Duodenal mucosa (tissue), 2 donors: ENCODE measurements around the gene EHD4.

ENCODE experiments used
- H3K27ac ChIP-seq: one replicate; pipeline ENCODE4 v1.7.0; 2013; ENCODE audit warnings: low read depth, low read length
- H3K27me3 ChIP-seq, 2 donors: one replicate each; pipeline ENCODE4 v1.7.0; 2013; ENCODE audit warnings: low read length in 2 of 2, control low read depth in 1 of 2; ENCODE audit not compliant: insufficient read depth in 2 of 2, control insufficient read depth in 1 of 2
- H3K36me3 ChIP-seq, 2 donors: one replicate each; pipeline ENCODE4 v1.7.0; 2013; ENCODE audit warnings: low read length in 2 of 2, control low read depth in 1 of 2; ENCODE audit not compliant: insufficient read depth in 2 of 2, control insufficient read depth in 1 of 2
- H3K4me1 ChIP-seq, 2 donors: one replicate each; pipeline ENCODE4 v1.7.0; 2013; ENCODE audit warnings: low read length in 2 of 2, control low read depth in 1 of 2; ENCODE audit not compliant: insufficient read depth in 2 of 2, control insufficient read depth in 1 of 2
- H3K4me3 ChIP-seq, 2 donors: one replicate each; pipeline ENCODE4 v1.7.0; 2013; ENCODE audit warnings: low read length in 2 of 2, low read depth in 1 of 2
- H3K9ac ChIP-seq, 2 donors: one replicate each; pipeline ENCODE4 v1.7.0; 2013; ENCODE audit warnings: low read length in 2 of 2, low read depth in 1 of 2
- H3K9me3 ChIP-seq, 2 donors: one replicate each; pipeline ENCODE4 v1.7.0; 2013; ENCODE audit warnings: low read length in 2 of 2, control low read depth in 1 of 2; ENCODE audit not compliant: control insufficient read depth in 1 of 2

Gene EHD4

DNA sequence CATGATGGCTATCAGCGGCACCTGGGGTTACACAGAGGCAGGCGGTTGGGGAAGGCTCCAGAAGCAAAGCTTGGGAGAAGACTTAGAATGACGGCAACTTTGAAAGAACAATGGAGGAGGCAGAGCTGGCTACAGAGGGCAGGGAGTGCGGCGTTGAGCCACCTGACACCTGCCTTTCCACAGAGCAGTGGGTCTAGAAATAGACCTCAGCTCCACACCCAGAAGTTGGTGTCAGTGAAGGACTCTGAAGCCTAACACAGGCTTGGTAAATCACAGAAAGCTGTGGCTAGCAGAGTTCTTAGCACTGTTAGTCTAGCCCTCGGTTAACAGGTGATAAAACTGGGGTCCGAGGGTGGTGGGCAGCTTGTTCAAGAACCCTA is 23.1 kb upstream of the EHD4 start:
- Histone ChIP-seq H3K4me1 (no peaks in the 10 kb centered on the region), H3K9me3 (no peaks in the 10 kb centered on the region), H3K36me3 (no peaks in the 10 kb centered on the region), H3K27ac (no peak overlapping the region), H3K9ac (no peak overlapping the region), H3K27me3 (no peaks in the 10 kb centered on the region), H3K4me3 (no peak overlapping the region)

DNA sequence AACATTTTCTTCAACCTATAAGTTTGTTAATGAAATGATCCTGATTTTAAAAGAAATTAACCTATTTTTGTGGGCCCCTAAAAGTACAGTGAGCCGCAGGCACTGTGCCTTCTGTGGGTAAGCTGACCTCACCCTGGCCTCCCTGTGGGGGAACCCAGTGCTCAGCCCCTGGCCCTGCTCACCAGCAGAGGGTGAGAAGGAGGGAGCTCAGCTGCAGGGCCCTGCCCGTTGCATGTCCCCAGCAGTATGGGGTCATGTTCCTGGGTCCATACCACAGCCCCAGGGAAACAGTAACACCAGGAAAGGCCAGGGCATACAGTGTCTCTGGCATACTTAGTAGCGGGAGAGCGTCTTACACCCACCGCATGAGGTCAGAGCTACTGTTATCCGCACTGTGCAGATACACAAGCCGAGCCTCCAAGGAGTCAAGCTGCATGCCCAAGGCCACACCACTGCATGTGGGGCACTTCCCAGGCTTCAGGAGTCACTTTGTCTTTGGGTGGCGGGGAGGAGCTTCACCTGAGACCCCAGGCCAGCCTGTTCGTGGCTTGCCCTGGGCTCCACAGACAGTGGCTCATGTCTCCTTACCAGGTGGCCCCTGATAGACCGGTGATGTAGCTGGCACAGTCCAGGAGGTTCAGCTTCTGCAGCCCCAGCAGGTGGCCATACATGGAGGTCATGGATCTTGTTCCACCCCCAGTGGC is 22.6 kb upstream of the EHD4 start:
- H3K9me3 ChIP-seq: no peaks in the 10 kb centered on the region
- no peak overlapping the region for H3K9ac ChIP-seq
- no peak overlapping the region for H3K27ac ChIP-seq
- no peaks in the 10 kb centered on the region for H3K4me1 ChIP-seq
- no peaks in the 10 kb centered on the region for H3K36me3 ChIP-seq
- H3K27me3 ChIP-seq: no peaks in the 10 kb centered on the region
- no peak overlapping the region for H3K4me3 ChIP-seq

DNA sequence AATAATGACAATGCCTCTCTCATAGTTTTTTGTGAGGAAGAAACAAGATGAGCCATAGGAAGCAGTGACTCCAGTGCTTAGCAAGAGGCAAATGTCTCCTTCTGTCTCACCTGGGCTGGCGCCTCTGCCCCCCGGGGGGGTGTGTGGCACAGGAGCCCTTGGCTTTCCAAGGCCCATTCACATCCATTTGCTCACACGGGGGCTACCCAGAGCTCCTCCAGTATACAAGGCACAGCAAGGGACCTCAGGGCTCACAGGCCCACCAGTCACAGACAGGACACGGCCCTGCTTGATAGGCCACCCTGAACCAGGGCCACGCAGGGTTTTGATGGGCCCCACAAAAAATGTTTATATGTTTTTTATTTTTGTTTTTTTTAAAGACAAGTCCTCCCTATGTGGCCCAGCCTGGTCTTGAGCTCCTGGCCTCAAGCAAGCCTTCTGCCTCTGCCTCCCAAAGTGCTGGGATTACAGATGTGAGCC is 21.9 kb upstream of the EHD4 start:
- Histone ChIP-seq H3K4me1 (no peaks in the 10 kb centered on the region), H3K27ac (no peak overlapping the region), H3K36me3 (no peaks in the 10 kb centered on the region), H3K9me3 (no peaks in the 10 kb centered on the region), H3K27me3 (no peaks in the 10 kb centered on the region), H3K4me3 (no peak overlapping the region), H3K9ac (no peak overlapping the region)

DNA sequence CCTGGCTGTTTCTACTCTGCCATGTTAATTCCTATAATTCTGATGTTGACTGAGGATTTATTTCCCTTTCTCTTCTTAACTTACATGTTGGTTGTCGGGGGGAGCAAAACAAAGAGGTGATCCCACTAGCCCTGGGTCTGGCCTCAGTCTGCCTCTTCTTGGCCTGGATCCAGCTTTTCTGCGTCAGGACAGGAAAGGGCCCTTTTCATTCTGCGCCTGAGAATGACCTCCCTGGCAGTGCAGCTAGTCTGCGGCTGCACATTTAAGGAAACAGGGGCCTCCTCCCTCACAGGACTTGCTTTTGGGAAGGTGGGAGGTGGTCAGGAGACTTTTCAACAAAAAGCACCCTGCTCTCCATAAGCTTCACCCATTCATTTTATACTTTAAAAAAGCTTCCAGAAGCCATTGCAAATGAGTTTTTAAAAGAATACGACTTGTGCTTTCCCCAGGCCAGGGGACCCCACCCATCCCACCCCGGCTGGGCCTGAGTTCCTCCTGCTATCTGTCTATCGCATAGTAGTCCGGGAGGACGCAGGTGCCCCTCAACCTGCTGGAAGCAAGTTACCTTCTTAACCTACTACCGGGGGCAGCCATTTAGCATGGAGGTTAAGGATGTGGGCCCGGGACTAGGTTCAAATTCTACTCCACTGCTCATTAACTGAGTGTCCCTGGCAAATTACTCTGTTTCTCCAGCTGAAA is 21.3 kb upstream of the EHD4 start:
- Histone ChIP-seq H3K36me3 (no peaks in the 10 kb centered on the region), H3K27ac (no peak overlapping the region), H3K9me3 (no peaks in the 10 kb centered on the region), H3K27me3 (no peaks in the 10 kb centered on the region), H3K9ac (no peak overlapping the region), H3K4me1 (no peaks in the 10 kb centered on the region), H3K4me3 (no peak overlapping the region)

DNA sequence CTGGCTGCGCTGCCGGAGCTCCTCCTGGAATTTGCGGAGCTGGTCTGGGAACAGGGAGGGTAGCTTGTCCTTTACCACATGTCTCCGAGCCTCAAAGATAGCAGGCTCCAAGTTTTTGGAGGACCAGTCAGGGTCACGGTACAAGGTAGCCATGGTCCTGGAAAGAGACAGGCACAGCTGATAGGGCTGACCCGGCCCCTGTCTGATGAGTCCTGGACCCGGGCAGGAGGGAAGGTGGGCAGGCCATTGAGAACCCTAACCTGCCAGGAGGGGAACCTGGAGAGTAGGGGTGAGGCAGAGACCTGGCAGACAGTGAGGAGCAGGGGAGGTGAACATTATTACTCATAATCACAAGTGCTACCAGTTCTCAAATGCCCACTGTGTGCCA is 20.4 kb upstream of the EHD4 start:
- no peak overlapping the region for H3K4me3 ChIP-seq
- H3K9ac ChIP-seq: no peak overlapping the region
- H3K27me3 ChIP-seq: no peaks in the 10 kb centered on the region
- no peaks in the 10 kb centered on the region for H3K4me1 ChIP-seq
- no peaks in the 10 kb centered on the region for H3K9me3 ChIP-seq
- no peaks in the 10 kb centered on the region for H3K36me3 ChIP-seq
- no peak overlapping the region for H3K27ac ChIP-seq

DNA sequence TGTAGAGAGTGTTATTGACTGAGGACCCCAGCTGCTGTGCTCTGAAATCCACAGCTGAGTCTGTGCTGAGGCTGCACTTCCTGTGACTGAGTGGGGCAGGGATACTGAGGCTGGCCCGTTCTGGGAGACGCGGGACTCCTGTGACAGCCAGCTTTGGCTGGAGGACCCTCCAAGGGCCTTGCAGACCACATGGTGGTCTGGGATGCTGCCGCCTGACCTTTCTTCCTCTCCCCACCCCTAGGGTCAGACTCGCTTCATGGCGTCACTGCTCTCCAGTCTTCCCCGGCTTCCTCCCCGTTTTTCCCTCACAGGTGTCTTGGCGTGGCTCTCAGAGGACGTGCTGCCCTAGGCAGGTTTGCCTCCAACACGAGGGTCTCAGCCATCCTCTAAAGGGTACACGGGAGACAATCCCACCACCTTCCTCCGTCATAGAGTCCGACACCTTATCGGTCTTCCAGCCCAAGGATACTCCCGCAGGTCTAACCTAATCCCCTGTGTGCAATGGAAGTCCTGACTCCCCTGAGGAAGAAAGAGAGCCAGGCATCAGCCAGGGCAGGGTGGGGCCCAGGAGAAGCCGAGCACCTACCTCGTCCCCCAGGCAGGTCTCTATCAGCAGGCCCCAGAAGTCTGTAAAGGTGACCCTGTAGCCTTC is 19.9 kb upstream of the EHD4 start:
- H3K9ac ChIP-seq: no peak overlapping the region
- H3K9me3 ChIP-seq: no peaks in the 10 kb centered on the region
- no peak overlapping the region for H3K4me3 ChIP-seq
- no peak overlapping the region for H3K27ac ChIP-seq
- no peaks in the 10 kb centered on the region for H3K36me3 ChIP-seq
- no peaks in the 10 kb centered on the region for H3K4me1 ChIP-seq
- no peaks in the 10 kb centered on the region for H3K27me3 ChIP-seq

DNA sequence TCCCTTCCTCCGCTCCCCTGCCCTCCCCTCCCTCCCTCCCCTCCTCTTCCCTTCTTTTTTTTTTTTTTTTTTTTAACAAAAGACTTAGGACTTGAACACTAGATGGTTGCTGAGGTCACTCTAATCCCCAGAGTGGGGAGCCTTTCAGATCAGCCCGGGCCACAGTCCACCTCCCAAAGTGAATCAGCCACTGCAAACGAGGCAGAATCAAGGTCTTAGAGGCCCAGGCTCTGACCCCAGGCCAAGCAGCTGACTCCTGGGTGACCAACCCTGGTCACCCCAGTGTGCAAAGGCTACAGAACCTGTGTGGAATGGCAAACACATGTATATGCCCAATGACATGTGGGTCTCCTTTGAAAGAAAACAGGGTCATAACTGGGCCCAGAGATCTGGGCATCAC is 18.3 kb upstream of the EHD4 start:
- Histone ChIP-seq H3K4me3 (no peak overlapping the region), H3K4me1 (no peaks in the 10 kb centered on the region), H3K27ac (no peak overlapping the region), H3K27me3 (no peaks in the 10 kb centered on the region), H3K9me3 (no peaks in the 10 kb centered on the region), H3K36me3 (no peaks in the 10 kb centered on the region), H3K9ac (no peak overlapping the region)

DNA sequence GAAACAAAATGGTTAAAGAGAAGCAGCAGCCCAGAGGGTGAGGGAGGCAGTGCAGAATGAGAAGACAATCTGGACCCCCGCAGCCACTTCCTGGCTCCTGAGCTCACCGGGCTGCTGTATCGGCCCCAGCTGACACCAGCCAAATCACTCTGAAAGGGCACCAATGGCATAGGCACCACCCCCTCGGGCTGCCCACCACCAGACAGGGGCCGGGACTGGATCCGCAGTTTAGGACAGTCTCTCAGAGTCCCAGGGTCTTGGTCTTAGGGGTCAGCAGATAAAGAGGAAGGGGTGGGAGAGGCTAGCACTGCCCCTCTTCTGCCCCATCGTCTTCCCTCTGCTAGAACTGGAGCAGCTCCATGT is 17.9 kb upstream of the EHD4 start:
- Histone ChIP-seq H3K9me3 (no peaks in the 10 kb centered on the region), H3K4me1 (no peaks in the 10 kb centered on the region), H3K4me3 (no peak overlapping the region), H3K27ac (no peak overlapping the region), H3K27me3 (no peaks in the 10 kb centered on the region), H3K9ac (no peak overlapping the region), H3K36me3 (no peaks in the 10 kb centered on the region)

DNA sequence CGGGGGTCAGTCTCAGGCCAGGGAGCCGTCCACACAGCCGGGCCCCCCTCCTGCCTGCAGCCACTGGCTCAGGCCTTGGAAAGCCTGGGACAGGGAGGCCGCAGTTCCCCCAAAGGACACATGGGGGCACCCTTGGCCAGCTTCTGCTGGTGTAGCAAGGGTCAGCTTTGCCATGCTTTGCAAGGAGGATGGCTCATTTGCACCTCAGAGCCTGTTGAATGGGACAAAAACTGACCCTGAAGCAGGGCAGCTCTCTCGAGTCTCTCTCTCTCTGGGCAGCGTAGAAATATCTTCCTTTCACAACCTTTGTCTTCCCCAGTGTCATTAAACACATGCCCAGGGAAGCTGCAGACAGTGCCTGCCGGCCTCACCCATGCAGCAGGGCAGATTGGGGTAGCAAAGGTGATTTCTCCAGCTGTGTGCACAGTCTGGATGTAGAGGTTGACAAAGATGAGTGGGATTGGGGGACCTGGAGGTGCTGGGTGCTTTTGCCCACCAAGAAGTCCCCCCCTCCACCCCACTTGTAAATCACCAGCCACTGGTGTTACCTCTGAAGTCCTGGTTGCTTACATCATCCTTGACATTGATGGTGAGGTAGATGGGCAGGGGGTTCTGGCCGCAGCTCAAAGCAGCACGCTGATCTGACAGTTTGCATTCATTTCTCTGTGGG is 17.4 kb upstream of the EHD4 start:
- H3K27me3 ChIP-seq: no peaks in the 10 kb centered on the region
- H3K9ac ChIP-seq: no peak overlapping the region
- H3K4me3 ChIP-seq: no peak overlapping the region
- H3K9me3 ChIP-seq: no peaks in the 10 kb centered on the region
- no peaks in the 10 kb centered on the region for H3K4me1 ChIP-seq
- H3K27ac ChIP-seq: no peak overlapping the region
- H3K36me3 ChIP-seq: no peaks in the 10 kb centered on the region
